Smooth muscle cell of the brain vasculature (primary cell): ENCODE measurements around the gene C8A.

Experiments used
- DNase-seq: peaks from one replicate; pipeline ENCODE4 v3.0.0-alpha.2; 2012; ENCODE audit warnings: low read depth, low spot score

The C8A gene

DNA sequence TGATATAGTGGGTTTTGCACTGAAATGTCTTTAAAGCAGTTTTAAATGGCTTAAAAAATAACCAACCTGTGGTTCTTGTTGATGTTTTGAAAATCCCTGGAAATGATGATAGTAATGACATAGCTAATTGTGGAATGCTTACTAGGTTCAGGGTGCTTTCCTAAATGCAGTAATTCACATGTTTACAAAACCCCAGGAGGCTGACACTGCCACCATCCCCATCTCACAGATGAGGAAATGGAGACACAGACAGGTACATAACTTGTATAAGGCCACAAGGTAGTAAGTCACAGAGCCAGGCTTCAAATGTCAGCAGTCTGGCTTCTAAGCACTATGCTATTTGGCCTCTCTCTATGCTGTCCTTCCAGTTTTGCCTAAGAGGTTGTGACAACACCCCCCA, 70.6 kb downstream of the C8A start:
- no peak for DNase-seq

GRCh38 chr1:56927171-56927570, 72.6 kb downstream of the C8A start:
- DNase-seq = no peak

GRCh38 chr1:56927986-56928385, 73.4 kb downstream of the C8A start:
- no peak for DNase-seq

DNA sequence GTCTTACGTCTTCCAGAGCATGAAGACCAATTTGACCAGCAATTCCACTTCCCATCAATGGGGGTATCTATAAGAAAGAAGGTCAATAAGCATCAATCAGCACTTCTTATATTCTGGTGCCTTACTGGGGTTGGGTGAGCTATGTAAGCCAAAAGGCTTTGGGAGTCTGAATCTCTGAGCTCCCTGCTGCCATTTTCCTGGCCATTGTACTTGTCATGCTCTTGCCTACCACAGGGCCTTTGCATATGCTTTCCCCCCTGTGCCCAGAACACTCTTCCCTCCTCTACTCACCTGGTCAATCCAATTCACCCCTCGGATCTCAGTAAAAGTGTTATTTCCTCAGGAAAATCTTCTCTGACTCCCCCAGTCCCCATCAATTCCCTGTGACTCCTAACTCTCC, 74.9 kb downstream of the C8A start:
- DNase-seq = no peak

GRCh38 chr1:56931211-56931610, 76.6 kb downstream of the C8A start:
- no peak for DNase-seq

DNA sequence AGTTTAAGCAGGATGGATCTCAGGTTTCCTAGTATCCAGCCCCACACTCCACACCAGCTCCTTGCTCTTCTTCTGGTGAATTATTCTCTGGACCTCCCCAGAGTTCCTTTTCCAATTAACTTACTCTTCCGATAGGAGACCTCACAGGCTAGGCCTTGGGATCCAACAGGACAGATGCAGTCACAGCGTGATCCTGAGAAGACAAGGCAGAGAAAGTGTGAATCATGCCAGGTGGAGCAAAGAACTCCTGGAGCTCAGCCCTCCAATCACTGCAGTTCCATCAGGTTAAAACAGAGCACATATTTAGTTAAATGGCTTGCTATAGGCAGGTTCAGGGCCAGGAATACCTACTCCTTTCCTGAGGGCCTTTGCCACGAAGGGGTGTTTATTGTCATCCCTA, 77.1 kb downstream of the C8A start:
- DNase-seq = no peak

- no peak for DNase-seq
Observed at GRCh38 chr1:56933161-56933560, 78.6 kb downstream of the C8A start.

DNA sequence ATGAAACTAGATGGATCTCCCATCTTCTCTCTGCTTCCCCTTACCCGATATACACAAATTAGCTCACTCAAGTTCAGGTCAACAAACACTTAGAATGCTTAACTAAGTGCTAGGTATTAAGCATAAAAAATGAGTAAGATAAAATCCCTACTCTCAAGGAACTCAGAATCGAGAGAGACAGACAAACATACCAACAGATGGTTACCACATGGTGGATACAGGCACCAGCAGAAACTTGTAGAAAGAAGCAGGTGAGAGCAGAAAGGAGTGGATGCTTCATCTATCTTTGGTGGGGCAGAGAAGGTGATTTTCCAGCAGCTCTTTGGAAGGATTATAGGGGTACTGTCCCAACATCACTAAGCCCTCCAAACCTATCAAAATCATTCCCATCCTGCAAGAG, 79.0 kb downstream of the C8A start:
- no peak for DNase-seq

GRCh38 chr1:56934430-56935060, 79.9 kb downstream of the C8A start:
- no peak for DNase-seq

DNA sequence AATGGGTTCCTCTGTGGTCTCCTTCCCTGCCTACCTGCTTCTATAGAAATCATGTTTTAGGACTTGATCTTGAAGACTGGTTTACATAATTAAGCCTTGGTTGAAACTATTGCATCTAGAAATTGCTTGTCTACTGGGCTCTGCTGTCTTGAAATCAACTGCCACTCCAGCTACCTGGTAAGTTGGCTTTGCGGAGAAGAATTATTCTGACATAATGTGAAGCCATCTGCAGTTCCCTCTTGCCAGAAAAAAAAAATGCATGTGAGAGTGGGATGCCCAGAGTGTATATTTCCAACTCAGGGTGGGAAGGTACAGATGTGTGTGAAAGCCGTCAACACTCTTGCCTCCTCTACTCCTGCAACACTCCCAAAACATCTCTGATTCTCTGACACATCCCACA, 84.0 kb downstream of the C8A start:
- no peak for DNase-seq

DNA sequence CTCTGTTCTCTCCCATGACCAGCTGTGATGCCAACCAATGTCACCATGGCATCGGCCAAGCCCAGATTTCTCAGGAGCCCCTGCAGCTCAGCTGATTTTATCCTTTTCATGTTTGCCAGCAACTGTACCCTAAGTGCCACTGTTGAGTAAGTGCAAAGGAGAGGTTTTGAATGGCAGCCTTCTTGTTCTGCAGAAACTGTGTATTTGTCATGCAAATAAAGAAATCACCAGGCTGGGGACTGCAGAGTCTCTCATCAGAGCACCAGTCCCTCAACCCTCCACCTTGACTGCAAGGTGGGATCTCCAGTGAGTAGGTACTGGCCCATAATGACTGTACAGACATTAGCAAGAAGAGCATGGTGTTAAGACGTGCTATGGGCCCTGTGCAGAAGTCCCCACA, 84.6 kb downstream of the C8A start:
- DNase-seq = no peak

DNA sequence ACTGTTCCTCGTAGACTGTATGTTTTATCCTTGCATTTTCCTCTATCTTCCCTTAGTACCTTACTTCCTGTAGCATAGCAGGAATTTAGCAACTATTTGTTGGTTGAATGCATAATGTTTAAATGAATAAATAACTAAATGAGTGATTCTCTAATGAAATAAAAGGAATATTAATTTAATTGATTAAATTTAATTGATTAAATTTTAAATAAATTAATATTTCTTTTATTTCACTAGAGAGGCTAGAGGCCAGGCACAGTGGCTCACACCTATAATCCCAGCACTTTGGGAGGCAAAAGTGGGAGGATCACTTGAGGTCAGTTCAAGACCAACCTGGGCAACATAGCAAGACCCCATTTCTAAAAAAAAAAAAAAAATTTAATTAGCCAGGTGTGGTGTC, 85.4 kb downstream of the C8A start:
- DNase-seq = no peak

GRCh38 chr1:56948403-56949023, 93.9 kb downstream of the C8A start:
- DNase-seq = no peak

DNA sequence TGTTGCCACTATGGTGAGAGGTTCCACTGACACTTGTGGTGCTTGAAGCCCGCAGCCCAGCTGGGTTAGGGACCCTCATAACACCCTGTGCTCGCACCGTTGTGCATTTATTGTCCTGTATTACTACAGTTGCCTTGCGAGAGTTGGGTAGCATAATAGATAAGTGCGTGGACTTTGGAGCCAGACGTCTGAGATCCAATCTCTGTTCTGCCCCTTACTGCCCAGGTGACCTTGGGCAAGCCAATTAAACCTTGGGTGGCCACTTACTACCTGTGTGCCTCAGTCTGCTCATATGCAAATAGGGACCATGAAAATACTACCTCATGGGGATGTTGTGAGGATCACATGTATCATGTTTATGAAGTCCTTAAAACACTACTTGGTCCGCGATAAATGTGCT, 97.9 kb downstream of the C8A start:
- no peak for DNase-seq

- DNase-seq = no peak
Observed at GRCh38 chr1:56953386-56953785, 98.8 kb downstream of the C8A start.

GRCh38 chr1:56954664-56955063, 100.1 kb downstream of the C8A start:
- no peak for DNase-seq

- DNase-seq = no peak
Observed at GRCh38 chr1:56957931-56958330, 103.3 kb downstream of the C8A start.

- no peak for DNase-seq
Observed at GRCh38 chr1:56958526-56958925, 103.9 kb downstream of the C8A start.

DNA sequence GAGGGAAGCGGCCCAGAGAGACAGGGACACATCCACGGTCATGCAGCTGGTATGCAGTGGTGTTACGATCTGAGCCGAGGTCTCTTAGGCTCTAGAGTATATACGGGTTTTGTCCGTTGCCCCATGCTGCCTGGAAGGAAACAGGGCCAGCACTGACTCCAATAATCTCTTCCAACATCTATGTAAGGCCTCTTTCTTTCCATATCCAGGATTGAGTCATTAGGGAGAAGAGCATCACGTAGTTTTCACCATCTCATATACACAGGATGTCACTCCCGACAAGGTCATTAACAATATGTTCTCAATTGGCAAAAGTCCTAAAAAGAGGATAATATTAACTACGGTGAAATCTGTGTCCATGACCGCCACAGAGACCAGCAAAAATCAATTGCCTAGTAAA, 106.8 kb downstream of the C8A start:
- no peak for DNase-seq

DNA sequence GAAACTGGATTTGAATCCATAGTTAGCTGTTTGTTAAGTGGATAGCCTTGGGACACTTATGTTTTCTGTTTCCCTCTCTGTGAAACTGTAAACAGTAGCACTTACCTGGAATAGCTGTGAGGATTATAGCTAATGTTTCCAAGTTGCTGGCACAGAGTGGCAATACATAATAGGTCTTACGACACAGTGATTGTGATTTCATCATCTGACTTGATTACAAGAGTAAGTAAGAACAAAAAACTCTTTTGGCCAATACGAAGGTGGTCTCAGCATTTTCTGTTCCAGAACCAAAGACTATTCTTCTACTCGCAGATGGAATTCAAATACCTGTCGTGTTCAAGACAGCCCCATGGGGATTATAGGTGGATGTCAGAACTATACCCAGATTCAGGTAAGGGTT, 109.1 kb downstream of the C8A start:
- no peak for DNase-seq

- no peak for DNase-seq
Observed at GRCh38 chr1:56964349-56965017, 109.9 kb downstream of the C8A start.

GRCh38 chr1:56965191-56965590, 110.6 kb downstream of the C8A start:
- DNase-seq = no peak

DNA sequence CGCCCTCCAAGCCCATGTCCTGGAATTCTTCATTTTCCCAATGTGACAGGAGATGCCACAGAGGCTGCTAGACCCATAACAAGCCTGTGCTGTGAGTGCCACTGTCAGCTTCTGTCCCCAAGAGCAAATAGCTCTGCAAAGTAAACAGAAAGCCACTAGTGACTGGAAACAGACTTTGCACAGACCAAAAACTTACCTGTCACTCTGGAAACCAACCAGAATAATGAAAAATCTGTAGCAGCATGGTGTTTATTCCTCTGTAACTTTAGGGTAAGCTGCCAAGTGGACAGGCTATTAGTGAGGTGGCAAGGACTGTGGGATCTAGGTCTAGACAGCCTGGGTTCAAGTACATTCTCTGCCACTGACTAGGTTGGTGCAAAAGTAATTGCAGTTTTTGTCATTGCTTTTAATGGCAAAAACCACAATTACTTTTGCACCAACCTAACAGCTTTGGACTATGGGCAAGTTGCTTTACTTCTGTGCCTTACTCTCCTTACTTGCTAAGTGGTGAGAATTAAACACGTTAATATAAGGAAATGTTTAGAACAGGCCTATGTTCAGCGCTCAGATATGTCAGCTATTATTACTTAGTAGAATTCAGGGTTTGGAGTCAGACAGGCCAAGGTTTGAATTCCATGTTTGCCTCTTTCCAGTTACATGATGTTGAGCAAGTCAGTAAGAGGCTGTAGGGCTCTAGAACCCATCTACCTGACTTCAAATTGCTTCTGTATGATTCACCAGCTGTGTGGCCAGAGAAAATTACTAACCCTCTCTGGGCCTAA, 111.5 kb downstream of the C8A start, which contains the start of gene C8B:
TSS of gene C8B (minus strand) at position 100 of the 782 bp plus-strand sequence. CDS start at position 33, 67 bp downstream.
- no peak for DNase-seq
